GM19397 (cell line): ENCODE measurements around the gene MRPL55.
A peak's percentile ranks its signal among the peaks of the same experiment; 100 is the strongest.

Source experiments
- ATAC-seq: cut with Tn5 transposase; IDR thresholded peaks from one replicate; pipeline ENCODE4 v1.9.1; 2021; ENCODE audit warnings: mild to moderate bottlenecking, moderate library complexity; ENCODE audit not compliant: unreplicated experiment

MRPL55 gene

GRCh38 chr1:228148196-228148861 is 39.2 kb upstream of the MRPL55 start:
- no peak for ATAC-seq

- ATAC-seq: no peak
These were observed 38.7 kb upstream of the MRPL55 start for GRCh38 chr1:228147768-228148167.

GRCh38 chr1:228147151-228147693 is 38.1 kb upstream of the MRPL55 start:
- no peak for ATAC-seq

DNA sequence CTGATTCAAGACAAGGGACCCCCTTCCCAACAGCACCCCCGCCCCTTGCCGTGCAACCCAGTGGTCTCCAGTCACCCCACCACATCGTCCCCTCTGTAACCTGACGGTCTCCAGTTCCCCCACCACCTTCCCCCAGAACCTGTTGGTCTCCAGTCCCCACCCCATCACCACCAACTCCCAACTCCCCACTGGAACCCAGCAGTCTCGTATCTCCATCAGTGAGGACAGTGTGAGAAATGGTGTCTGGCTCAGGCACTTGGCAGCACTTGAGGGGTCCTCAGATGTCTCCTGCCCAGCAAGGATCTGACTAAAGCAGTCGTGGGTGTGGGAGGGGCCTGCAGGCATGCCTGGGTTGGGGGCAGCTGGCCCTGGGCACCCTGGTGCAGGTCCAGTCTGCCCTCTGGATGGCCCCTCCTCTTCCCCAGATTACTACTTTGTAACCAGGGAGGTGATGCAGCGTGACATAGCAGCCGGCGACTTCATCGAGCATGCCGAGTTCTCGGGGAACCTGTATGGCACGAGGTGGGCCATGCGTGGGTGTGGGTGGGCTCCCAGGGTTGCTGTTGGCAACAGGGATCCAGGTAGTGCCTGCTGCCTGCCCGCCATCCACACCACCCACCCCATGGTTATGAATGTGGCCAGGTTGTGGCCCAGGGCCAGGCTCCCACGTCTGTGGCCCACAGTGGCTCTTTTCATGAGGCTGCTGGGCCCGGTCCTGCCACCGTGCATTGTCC is 37.5 kb upstream of the MRPL55 start:
- no peak for ATAC-seq

DNA sequence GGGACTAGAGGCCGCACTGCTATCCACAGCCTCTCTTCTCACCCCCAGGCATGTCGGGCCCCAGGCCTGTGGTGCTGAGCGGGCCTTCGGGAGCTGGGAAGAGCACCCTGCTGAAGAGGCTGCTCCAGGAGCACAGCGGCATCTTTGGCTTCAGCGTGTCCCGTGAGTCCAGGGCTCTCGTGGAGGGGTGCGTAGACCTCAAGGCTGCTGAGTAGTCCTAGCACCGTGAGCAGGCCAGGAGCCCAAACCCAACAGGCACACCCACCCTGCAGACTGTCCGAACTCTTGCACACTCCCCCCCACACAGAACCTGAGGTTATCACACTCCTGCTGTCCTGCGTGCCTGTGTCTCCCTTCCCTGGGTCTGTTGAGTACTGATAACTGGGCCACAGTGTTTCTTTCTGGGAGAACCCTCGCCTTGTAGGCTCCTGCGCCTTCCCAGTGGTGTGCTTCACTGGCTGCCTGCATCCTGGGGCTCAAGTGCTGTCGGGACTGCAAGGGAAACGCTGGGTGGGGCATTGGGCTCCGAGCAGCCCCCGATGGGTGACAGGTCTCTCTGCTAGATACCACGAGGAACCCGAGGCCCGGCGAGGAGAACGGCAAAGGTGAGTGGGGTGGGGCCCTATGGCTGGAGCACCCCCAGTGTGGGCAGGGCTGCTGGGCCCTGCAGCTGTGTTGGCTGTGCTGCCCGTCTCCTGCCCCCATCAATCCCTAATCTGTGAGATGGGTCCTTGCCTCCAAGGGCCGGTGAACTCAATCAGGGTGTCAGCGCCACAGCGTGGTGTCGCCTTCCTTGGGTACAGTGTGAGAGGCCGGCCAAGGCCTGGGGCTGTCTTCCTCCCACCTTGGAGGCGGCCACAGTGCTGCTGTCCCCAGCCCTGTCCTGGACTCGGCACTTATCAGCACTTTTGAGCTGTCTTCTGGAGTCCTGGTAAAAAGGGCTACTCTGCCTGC is 36.6 kb upstream of the MRPL55 start:
- no peak for ATAC-seq

DNA sequence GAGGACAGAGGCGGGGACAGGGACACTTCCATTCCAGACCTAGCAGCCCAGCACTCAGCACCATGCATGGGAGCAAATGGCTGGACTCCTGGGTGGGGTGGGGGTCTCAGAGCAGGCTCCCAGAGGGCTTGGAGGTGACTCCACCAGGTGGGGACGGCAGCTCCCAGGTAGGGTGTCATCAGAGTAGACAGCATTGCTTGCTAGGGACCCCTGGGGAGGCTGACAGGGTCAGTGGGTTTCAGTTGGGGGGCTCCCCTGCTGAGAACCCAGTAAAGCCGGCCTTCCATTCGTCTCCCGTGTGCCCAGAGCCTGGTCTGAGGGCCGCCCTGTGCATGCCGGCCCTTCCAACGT is 35.9 kb upstream of the MRPL55 start:
- no peak for ATAC-seq

DNA sequence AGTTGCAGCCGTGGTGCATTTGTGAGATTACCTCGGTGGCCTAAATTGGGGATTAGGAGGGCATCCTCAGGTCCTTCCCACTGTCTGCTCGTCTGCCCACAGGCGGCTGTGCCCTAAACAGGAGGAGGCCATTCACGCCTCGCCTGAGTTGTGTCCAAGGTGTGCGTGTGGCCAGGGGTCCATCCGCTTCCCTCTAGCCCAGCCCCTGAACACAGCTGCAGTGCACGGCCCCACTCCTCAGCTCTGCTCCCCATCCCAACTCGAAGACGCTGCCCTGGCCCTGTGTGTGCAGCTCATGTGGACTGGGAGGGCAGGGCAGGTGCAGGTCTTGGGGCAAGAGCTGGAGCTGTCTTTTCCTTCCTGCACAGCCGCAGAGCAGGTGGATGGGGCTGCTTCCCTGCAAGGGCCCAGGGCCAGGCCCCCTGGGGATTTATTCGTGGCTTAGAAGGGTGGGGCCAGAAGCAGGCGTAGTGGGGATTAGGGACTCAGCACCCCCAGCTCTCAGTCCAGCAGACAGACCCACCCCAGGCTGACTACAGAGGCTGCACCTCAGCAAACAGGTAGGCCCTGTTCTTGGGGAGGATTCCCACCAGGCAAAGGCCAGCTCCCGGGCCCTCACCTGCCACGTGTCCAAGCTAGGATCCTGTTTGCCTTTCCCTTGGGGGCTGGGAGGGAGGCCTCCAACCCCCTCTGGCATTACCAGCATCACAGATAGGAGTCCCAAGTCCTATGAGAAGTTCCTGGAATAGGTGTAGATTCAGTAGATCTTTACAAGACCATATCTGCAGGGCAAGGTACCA is 35.3 kb upstream of the MRPL55 start:
- no peak for ATAC-seq

- no peak for ATAC-seq
These were observed 34.5 kb upstream of the MRPL55 start for GRCh38 chr1:228143480-228144192.

DNA sequence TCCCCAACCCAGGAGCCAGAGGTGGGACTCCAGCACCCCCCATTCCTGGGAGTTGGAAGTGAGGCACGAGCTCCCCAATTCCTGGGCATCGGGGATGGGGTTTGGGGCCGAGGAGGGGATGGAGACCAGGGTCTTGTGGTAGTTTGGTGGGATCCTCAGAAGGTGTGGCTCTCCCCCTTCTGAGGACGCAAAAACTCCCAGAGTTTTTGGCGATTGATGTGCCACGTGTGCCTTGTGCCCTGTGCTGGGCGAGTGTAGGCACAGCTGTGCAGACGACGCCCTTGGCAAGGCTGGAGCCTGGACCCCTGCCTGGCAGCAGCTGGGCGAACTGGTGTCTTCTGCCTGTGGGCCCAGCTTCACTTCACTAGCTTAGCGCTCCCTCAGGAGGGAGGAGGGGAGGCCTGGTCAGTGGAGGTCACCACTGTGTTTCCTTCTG is 33.6 kb upstream of the MRPL55 start:
- no peak for ATAC-seq

DNA sequence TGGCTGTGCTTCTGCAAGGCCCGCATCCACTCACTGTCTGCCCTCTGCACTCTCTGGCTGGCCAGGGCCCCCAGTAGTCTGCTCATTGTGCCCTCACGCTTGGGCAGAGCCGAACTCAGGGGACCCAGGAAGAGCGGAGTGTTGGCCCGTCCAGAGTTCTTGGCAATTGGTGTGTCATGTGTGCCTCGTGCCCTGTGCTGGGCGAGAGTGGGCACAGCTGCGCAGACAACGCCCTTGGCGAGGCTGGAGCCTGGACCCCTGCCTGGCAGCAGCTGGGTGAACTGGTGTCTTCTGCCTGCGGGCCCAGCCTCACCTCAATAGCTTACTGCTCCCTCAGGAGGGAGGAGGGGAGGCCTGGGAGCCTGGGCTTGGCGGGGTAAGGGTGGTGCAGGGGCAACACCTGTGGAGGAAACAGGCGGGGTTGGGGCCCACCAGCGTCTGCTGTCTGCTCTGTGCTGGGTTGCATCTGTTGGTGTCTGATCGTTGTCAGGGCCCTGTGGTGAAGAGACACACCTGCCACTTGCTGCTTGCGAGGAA is 33.1 kb upstream of the MRPL55 start:
- ATAC-seq: no peak

DNA sequence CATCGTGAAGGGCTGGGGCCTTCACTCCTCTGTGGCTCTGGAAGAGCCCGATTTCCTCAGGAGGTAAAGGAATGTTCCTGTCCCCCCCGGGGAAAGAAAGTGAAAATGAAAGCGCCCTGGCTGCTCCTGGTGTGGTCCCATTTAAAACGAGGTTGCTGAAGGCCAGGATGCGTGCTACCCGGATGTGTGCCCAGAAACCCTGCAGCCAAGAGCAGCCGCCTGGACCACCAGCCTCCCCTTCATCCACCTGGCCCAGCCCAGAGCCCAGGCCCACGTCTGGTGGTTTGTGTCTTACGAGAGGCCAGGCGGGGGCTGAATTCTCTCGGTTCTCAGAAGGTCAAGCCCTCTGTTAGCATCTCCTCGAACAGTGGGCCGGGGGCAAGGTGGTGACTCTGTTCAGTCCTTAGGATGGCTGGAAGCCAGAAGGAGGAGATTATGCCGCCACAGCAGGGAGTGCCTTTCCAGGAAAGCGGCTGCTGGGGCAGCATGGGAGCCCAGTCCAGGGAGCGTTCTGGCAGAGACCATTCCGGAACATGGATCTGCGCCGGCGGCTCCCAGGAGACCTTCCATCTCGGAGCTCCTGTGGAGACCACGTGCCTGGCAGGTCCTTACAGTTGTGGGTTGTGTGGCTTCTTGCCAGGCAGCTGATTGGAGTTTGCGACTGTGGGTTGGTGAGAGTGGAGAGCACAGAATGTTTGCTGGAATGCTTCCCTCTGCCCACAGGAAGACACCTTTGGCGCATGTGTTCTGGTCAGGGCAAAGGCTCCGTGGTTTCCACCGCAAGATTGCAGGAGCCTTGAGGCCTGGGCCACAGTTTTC is 32.3 kb upstream of the MRPL55 start:
- no peak for ATAC-seq

DNA sequence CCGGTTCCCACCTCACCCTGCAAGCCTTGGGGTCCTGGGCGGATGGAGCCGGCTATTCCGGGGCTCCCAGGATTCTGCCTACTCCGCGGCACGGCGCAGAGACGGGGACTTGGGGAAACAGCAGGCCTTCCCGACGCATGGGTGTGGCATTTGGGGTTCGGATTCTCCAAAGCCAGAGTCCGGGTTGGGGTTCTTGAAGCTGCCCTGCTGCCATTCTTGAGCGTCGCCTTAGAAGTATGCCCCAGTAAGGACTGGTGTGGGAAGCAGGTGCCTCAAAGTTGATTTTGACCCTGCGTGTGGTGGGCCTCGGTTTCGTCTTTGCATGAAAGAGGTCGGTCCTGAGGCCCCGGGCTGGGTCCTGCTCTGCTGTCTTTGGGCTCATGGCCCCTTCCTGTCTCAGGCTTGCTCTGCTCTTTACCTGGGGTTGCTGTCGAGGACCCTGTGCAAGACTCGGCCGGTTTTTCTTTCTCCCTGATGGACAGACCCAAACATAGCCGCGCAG is 31.7 kb upstream of the MRPL55 start:
- ATAC-seq: no peak

- ATAC-seq: peak; percentile 92
These were observed 31.0 kb upstream of the MRPL55 start, which contains the start of gene GUK1 for GRCh38 chr1:228139931-228140723. TSS of gene GUK1 (plus strand) at chr1:228140279. CDS start at chr1:228140303, 24 bp downstream.

GRCh38 chr1:228139406-228139930 is 30.4 kb upstream of the MRPL55 start:
- ATAC-seq: no peak

DNA sequence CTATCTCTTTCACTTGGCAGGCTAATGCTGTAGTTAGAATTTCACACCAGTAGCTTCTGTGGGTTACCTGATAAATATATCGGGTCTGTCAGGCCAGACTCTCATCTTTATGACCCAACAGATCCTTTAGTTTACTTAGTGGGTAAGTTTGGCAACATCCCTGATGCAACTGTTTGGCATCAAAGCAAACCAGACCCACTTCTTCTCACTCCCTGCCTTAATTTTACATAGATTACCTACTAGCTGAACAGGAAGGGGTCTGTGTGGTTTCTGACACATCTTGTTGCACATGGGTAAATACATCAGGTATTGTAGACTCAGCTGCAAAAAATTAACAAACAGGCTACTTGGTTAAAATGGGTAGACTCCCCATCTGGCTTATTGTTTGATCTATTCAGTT is 27.8 kb upstream of the MRPL55 start:
- ATAC-seq: no peak

DNA sequence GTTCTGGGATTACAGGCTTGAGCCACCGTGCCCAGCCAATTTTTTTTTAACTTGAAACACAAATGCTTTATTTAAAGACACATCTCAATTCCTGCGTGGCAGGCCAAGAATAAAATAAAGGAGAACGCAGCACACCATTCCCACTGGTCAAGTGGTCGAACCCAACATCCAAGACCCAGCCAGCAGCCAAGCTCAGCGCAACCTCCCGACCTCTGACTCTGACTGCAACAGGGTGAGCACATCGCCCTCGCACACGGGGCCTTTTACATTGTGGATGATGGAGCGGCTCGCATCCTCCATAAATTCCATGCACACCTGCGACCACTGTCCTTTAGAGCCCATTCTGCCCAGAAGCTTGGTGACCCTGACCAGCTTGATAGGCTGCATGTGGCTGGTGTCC is 25.5 kb upstream of the MRPL55 start:
- ATAC-seq: no peak

- ATAC-seq: no peak
These were observed 22.7 kb upstream of the MRPL55 start for GRCh38 chr1:228131766-228132165.
